ENCODE results near the gene ADAM33. TPM values are rescaled to one million over a fixed set of nuclear protein-coding genes. Genes with fewer than 3 reads are reported as not detected.

Gene ADAM33
- total RNA-seq, 2 donors from 2014 or later = 6.7 to 8.1 TPM

- Histone ChIP-seq H3K27me3 (no peaks in the 10 kb centered on the region), H3K36me3 (no peaks in the 10 kb centered on the region), H3K9me3 (no peaks in the 10 kb centered on the region), H3K4me3 (no peak overlapping the region), H3K9ac (ENCODE audit: low read depth in 2 of 2, low read length in 2 of 2) (no peak overlapping the region), H3K4me1 (no peaks in the 10 kb centered on the region), H3K27ac (no peak overlapping the region)
- intact Hi-C loops (cut with DNase I) = no loop called here
- DNase-seq = no peak
- TF ChIP-seq CTCF (IDR thresholded peaks at IDR 0.05) = no peak
These were observed 46.5 kb downstream of the ADAM33 start for GRCh38 chr20:3635346-3635745.

GRCh38 chr20:3633913-3634478 is 47.8 kb downstream of the ADAM33 start:
- H3K4me3 ChIP-seq = no peak overlapping the region
- no peaks in the 10 kb centered on the region for H3K36me3 ChIP-seq
- no peaks in the 10 kb centered on the region for H3K27me3 ChIP-seq
- H3K9ac ChIP-seq (ENCODE audit: low read depth in 2 of 2, low read length in 2 of 2) = no peak overlapping the region
- H3K9me3 ChIP-seq = no peaks in the 10 kb centered on the region
- H3K27ac ChIP-seq = no peak overlapping the region
- intact Hi-C loops (cut with DNase I) = no loop called here
- H3K4me1 ChIP-seq = no peaks in the 10 kb centered on the region
- TF ChIP-seq CTCF (IDR thresholded peaks at IDR 0.05) = no peak
- DNase-seq = no peak

GRCh38 chr20:3632311-3633004 is 49.4 kb downstream of the ADAM33 start:
- no peak for DNase-seq
- Histone ChIP-seq H3K36me3 (no peaks in the 10 kb centered on the region), H3K27me3 (no peaks in the 10 kb centered on the region), H3K4me1 (no peaks in the 10 kb centered on the region), H3K9ac (ENCODE audit: low read depth in 2 of 2, low read length in 2 of 2) (no peak overlapping the region), H3K4me3 (no peak overlapping the region), H3K9me3 (no peaks in the 10 kb centered on the region), H3K27ac (no peak overlapping the region)
- intact Hi-C loops (cut with DNase I) = no loop called here
- no peak for TF ChIP-seq CTCF (IDR thresholded peaks at IDR 0.05)

- H3K4me3 ChIP-seq = no peak overlapping the region
- no peak for TF ChIP-seq CTCF (IDR thresholded peaks at IDR 0.05)
- intact Hi-C loops (cut with DNase I) = no loop called here
- H3K27ac ChIP-seq = no peak overlapping the region
- no peaks in the 10 kb centered on the region for H3K36me3 ChIP-seq
- H3K9me3 ChIP-seq = no peaks in the 10 kb centered on the region
- no peak for DNase-seq
- no peak overlapping the region for H3K9ac ChIP-seq (ENCODE audit: low read depth in 2 of 2, low read length in 2 of 2)
- H3K4me1 ChIP-seq = no peaks in the 10 kb centered on the region
- H3K27me3 ChIP-seq = no peaks in the 10 kb centered on the region
These were observed 50.3 kb downstream of the ADAM33 start for GRCh38 chr20:3631534-3631933.

- H3K9me3 ChIP-seq = no peaks in the 10 kb centered on the region
- no peaks in the 10 kb centered on the region for H3K4me1 ChIP-seq
- no peak for TF ChIP-seq CTCF (IDR thresholded peaks at IDR 0.05)
- no peak overlapping the region for H3K27ac ChIP-seq
- DNase-seq = no peak
- H3K9ac ChIP-seq (ENCODE audit: low read depth in 2 of 2, low read length in 2 of 2) = no peak overlapping the region
- no peaks in the 10 kb centered on the region for H3K36me3 ChIP-seq
- intact Hi-C loops (cut with DNase I) = no loop called here
- no peaks in the 10 kb centered on the region for H3K27me3 ChIP-seq
- no peak overlapping the region for H3K4me3 ChIP-seq
These were observed 51.4 kb downstream of the ADAM33 start for GRCh38 chr20:3630429-3630828.
